Esophagus squamous epithelium (tissue), 4 donors: ENCODE data around the gene CMTM2.

Experiments
- CTCF ChIP-seq, 6 experiments: fragments of 450-650 bp in 4 of 6; fragments of 200-600 bp in 2 of 6; sonication (generic) in 2 of 6; IDR thresholded peaks; one replicate each; pipeline ENCODE4 v1.5.1; 2016 to 2019; ENCODE audit warnings: antibody characterized with exemption in 6 of 6, mild to moderate bottlenecking in 4 of 6, moderate library complexity in 4 of 6
- POLR2A ChIP-seq, 4 donors: fragments of 450-650 bp; IDR thresholded peaks; one replicate each; pipeline ENCODE4 v1.6.1; 2017; ENCODE audit warnings: antibody characterized with exemption in 4 of 4, mild to moderate bottlenecking in 4 of 4, moderate library complexity in 3 of 4

- TF ChIP-seq CTCF (IDR thresholded peaks at IDR 0.05), result no peak
- no peak for TF ChIP-seq POLR2A (IDR thresholded peaks at IDR 0.05)
These were observed 37.8 kb downstream of the CMTM2 start for GRCh38 chr16:66617010-66617434.
